Activated B cell treated with CpG ODN at 0.5 μM for 24 hours (primary cell): ENCODE measurements around the gene SEBOX. TPM values are rescaled to one million over a fixed set of nuclear protein-coding genes. Genes with fewer than 3 reads are reported as not detected.

Experiments
- ATAC-seq: fragments of 200-7000 bp; cut with Tn5 transposase; one replicate; pipeline ENCODE4 v1.10.0; 2021; ENCODE audit warnings: low read depth, mild to moderate bottlenecking, moderate library complexity
- CTCF ChIA-PET: fragments of 350-600 bp; sonication (Branson Sonifier 250); formaldehyde crosslinking; loops from one replicate; lab custom pipeline; 2021; ENCODE audit warnings: antibody characterized with exemption; lab: Charles Lee
- POLR2A ChIA-PET: fragments of 350-600 bp; sonication (Branson Sonifier 250); formaldehyde crosslinking; loops from one replicate; lab custom pipeline; 2021; ENCODE audit warnings: antibody characterized with exemption; lab: Charles Lee
- DNase-seq: peaks from one replicate; pipeline ENCODE4 v3.0.0; 2022
- H3K27ac Mint-ChIP-seq: one replicate; pipeline ENCODE4 v1.8.0; 2020; ENCODE audit warnings: mixed read lengths
- H3K27me3 Mint-ChIP-seq: one replicate; pipeline ENCODE4 v1.8.0; 2021; ENCODE audit warnings: mixed read lengths
- H3K36me3 Mint-ChIP-seq: one replicate; pipeline ENCODE4 v1.8.0; 2021; ENCODE audit warnings: low read depth, mixed read lengths
- H3K4me1 Mint-ChIP-seq: one replicate; pipeline ENCODE4 v1.8.0; 2021; ENCODE audit warnings: mixed read lengths
- H3K4me3 Mint-ChIP-seq: one replicate; pipeline ENCODE4 v1.8.0; 2020; ENCODE audit warnings: mild to moderate bottlenecking, mixed read lengths
- H3K9me3 Mint-ChIP-seq: one replicate; pipeline ENCODE4 v1.8.0; 2020; ENCODE audit warnings: mixed read lengths
- CTCF ChIP-seq: fragments of 200-600 bp; IDR thresholded peaks from one replicate; pipeline ENCODE4 v1.8.0; 2022; ENCODE audit warnings: antibody characterized with exemption, mild to moderate bottlenecking
- intact Hi-C: fragments of 100-400 bp; cut with micrococcal nuclease; formaldehyde crosslinking; loops from one replicate; pipeline ENCODE4 v1.15.1; 2024
- total RNA-seq: library from RNA; stranded (reverse); gene quantifications from 2 replicates; pipeline ENCODE4 v1.2.3, GENCODE V29; 2022

SEBOX gene
- total RNA-seq, 1 donor from 2014 or later: not detected

- H3K4me3 Mint-ChIP-seq: no peak overlapping the region
- no peak for DNase-seq
- no peak overlapping the region for H3K27ac Mint-ChIP-seq
- ChIA-PET CTCF (interaction anchor here (0.6 to 0.9 kb wide), 2 partner anchors 49 to 283 kb away, joined by 3 read pairs; no protein-coding TSS in a partner anchor), POLR2A (interaction anchor here (1.4 to 1.6 kb wide), 2 partner anchors 9 to 31 kb away, joined by 7 to 10 read pairs; partner anchors contain the start of genes IFT20, POLDIP2 and TNFAIP1)
- peaks cover 26% of the 10 kb centered on the region for H3K36me3 Mint-ChIP-seq
- no peaks in the 10 kb centered on the region for H3K9me3 Mint-ChIP-seq
- ATAC-seq: no peak
- H3K27me3 Mint-ChIP-seq: no peaks in the 10 kb centered on the region
- intact Hi-C loops: no loop called here
- no peak for TF ChIP-seq CTCF
- peaks cover 8% of the 10 kb centered on the region for H3K4me1 Mint-ChIP-seq
Observed at GRCh38 chr17:28366605-28367004, 1.6 kb upstream of the SEBOX start.

GRCh38 chr17:28365487-28365886 lies 488 bp upstream of the SEBOX start:
- ATAC-seq (no peak), DNase-seq (no peak)
- Mint-ChIP-seq H3K4me1 (peaks cover 2% of the 10 kb centered on the region), H3K27ac (no peak overlapping the region), H3K36me3 (peaks cover 36% of the 10 kb centered on the region), H3K9me3 (no peaks in the 10 kb centered on the region), H3K27me3 (no peaks in the 10 kb centered on the region), H3K4me3 (no peak overlapping the region)
- no peak for TF ChIP-seq CTCF
- POLR2A ChIA-PET: interaction anchor here (1.6 kb wide), 1 partner anchor 8 kb away, joined by 10 read pairs; the partner anchor contains the start of gene POLDIP2
- CTCF ChIA-PET: no interaction called here
- intact Hi-C loops: no loop called here

- Mint-ChIP-seq H3K4me3 (no peak overlapping the region), H3K9me3 (no peaks in the 10 kb centered on the region), H3K4me1 (peaks cover 3% of the 10 kb centered on the region), H3K27ac (no peak overlapping the region), H3K36me3 (peaks cover 49% of the 10 kb centered on the region), H3K27me3 (no peaks in the 10 kb centered on the region)
- CTCF ChIA-PET: no interaction called here
- POLR2A ChIA-PET: no interaction called here
- no peak for TF ChIP-seq CTCF
- ATAC-seq (no peak), DNase-seq (no peak)
- intact Hi-C loops: no loop called here
Observed at GRCh38 chr17:28363776-28364650, 986 bp downstream of the SEBOX start.

- Mint-ChIP-seq H3K4me1 (peaks cover 7% of the 10 kb centered on the region), H3K27ac (no peak overlapping the region), H3K9me3 (no peaks in the 10 kb centered on the region), H3K36me3 (peaks cover 51% of the 10 kb centered on the region), H3K4me3 (no peak overlapping the region), H3K27me3 (no peaks in the 10 kb centered on the region)
- TF ChIP-seq CTCF: no peak
- no peak for DNase-seq
- intact Hi-C loops: no loop called here
- ChIA-PET POLR2A (no interaction called here), CTCF (no interaction called here)
- no peak for ATAC-seq
Observed at GRCh38 chr17:28363186-28363585, 1.8 kb downstream of the SEBOX start.

GRCh38 chr17:28357901-28358197 lies 7.2 kb downstream of the SEBOX start:
- H3K4me3 Mint-ChIP-seq: peak overlapping the region; percentile 97
- ChIA-PET CTCF (interaction anchor here (1.1 to 2.5 kb wide), 3 partner anchors 11 to 59 kb away, joined by 3 to 8 read pairs (median 3); no protein-coding TSS in a partner anchor), POLR2A (interaction anchor here (0.6 to 3.8 kb wide), 22 partner anchors 8 to 594 kb away, joined by 3 to 110 read pairs (median 4); partner anchors contain the start of genes BLTP2, IFT20, PIGS and SARM1)
- peaks cover 69% of the 10 kb centered on the region for H3K36me3 Mint-ChIP-seq
- H3K9me3 Mint-ChIP-seq: no peaks in the 10 kb centered on the region
- peaks cover 26% of the 10 kb centered on the region for H3K4me1 Mint-ChIP-seq
- H3K27me3 Mint-ChIP-seq: no peaks in the 10 kb centered on the region
- no peak for ATAC-seq
- TF ChIP-seq CTCF: no peak
- intact Hi-C loops: loop anchor here (1.0 kb wide), 5 partner anchors 13 to 594 kb away; partner anchors contain the start of genes IFT20, SARM1, TMEM97 and TNFAIP1
- peak overlapping the region; percentile 93 for H3K27ac Mint-ChIP-seq
- no peak for DNase-seq
